GM13976 (cell line): ENCODE measurements around the gene NAIF1.
A peak's percentile ranks its signal among the peaks of the same experiment; 100 is the strongest.

Experiments used
- DNase-seq: peaks from one replicate; pipeline ENCODE4 v3.0.0; 2012; ENCODE audit warnings: low spot score
- CTCF ChIP-seq: IDR thresholded peaks from 2 replicates; pipeline ENCODE4 v1.5.1; 2012; ENCODE audit warnings: borderline replicate concordance, mild to moderate bottlenecking; ENCODE audit not compliant: insufficient read depth; ENCODE audit errors: extremely low read depth, missing control alignments, control extremely low read depth
- in situ Hi-C: fragments of 300-500 bp; cut with MboI; formaldehyde crosslinking; loops from one replicate; pipeline ENCODE4 v1.12.0; 2022; ENCODE audit warnings: low sequenced_read_pairs, mixed read lengths, inconsistent platforms; ENCODE audit not compliant: unreplicated experiment

NAIF1 gene

GRCh38 chr9:128096616-128097536 is 29.8 kb upstream of the NAIF1 start:
- no peak for DNase-seq
- in situ Hi-C loops = no loop called here
- no peak for TF ChIP-seq CTCF

GRCh38 chr9:128094950-128095544 is 27.9 kb upstream of the NAIF1 start:
- in situ Hi-C loops = no loop called here
- TF ChIP-seq CTCF = no peak
- DNase-seq = no peak

- peak; percentile 91 for DNase-seq
- TF ChIP-seq CTCF = no peak
- in situ Hi-C loops = no loop called here
Measured at GRCh38 chr9:128094166-128094949, 27.2 kb upstream of the NAIF1 start.

GRCh38 chr9:128093011-128093410 is 25.9 kb upstream of the NAIF1 start:
- no peak for DNase-seq
- in situ Hi-C loops = no loop called here
- no peak for TF ChIP-seq CTCF

GRCh38 chr9:128092199-128092977 is 25.3 kb upstream of the NAIF1 start:
- in situ Hi-C loops = no loop called here
- no peak for DNase-seq
- no peak for TF ChIP-seq CTCF

GRCh38 chr9:128091571-128091970 is 24.5 kb upstream of the NAIF1 start:
- no peak for DNase-seq
- in situ Hi-C loops = no loop called here
- TF ChIP-seq CTCF = no peak
